ENCODE results near the gene CHCHD3.

Gene CHCHD3

DNA sequence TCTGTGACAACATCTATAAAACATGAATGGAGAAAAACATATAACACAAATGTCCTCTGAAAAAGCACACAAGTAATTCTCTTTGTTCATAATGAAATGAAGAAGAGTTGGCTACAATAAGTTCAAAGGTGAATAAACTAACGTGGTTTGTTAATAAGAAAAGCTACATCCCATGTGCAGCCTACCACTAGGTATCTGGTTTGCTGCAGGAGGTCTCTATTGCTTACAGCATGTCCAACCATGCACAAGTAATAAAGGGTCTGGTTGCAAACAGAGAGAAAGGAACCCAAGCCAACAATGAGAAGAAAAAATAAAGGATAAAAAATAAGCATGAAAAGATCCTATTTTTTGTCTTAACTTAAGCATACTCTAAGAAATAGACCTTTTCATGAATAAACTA is 139.2 kb downstream of the CHCHD3 start:
- H3K9ac ChIP-seq (ENCODE audit: low read depth, low read length, poor library complexity, severe bottlenecking) = no peak overlapping the region
- TF ChIP-seq EZH2phosphoT487 (IDR thresholded peaks at IDR 0.05; ENCODE audit: borderline replicate concordance) (no peak), CTCF (conservative IDR thresholded peaks at IDR 0.05; ENCODE audit: low read length) (no peak)
- peaks cover 4% of the 10 kb centered on the region; the same call in 1 of the 2 replicates for H3K36me3 ChIP-seq (ENCODE audit: insufficient read depth, low read length)
- H3K79me2 ChIP-seq (ENCODE audit: insufficient read depth, low read length) = no peaks in the 10 kb centered on the region
- no peaks in the 10 kb centered on the region for H3F3A ChIP-seq (ENCODE audit: low read depth)
- peaks cover 5% of the 10 kb centered on the region for H4K20me1 ChIP-seq (ENCODE audit: insufficient read depth, low read length, poor library complexity, severe bottlenecking)
- no peak overlapping the region for H3K4me2 ChIP-seq (ENCODE audit: low read depth, low read length, poor library complexity, severe bottlenecking)
- H3K9me2 ChIP-seq (replicated peaks; ENCODE audit: low read depth, low read length) = no peaks in the 10 kb centered on the region
- H3K27me3 ChIP-seq (ENCODE audit: insufficient read depth, low read length, poor library complexity, severe bottlenecking) = no peaks in the 10 kb centered on the region
- peaks cover 15% of the 10 kb centered on the region for H3K4me1 ChIP-seq (ENCODE audit: insufficient read depth, low read length, poor library complexity, severe bottlenecking)
- H2AFZ ChIP-seq (ENCODE audit: low read length) = no peak overlapping the region
- no peak overlapping the region for H3K4me3 ChIP-seq (ENCODE audit: low read length, poor library complexity, severe bottlenecking)
- no peaks in the 10 kb centered on the region for H3K9me3 ChIP-seq (ENCODE audit: insufficient read depth, low read depth, low read length)

DNA sequence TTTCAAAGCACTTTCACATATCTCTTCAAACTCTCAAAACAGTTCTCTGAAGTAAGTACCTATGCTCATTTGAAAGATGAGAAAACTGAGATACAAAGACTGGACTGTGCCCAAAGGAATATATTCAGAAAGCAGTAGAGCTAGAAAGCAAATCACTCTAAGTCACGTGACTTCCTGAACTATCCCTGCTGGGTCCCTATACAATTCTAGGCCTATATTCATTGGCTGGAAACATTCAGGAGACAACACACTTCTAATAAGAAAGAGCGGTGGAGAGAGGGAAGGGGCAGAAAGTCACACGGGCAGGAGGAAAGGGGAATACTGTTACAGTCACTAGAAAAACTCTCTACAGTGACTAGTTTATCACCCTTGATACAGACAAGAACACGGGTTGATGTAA is 140.0 kb downstream of the CHCHD3 start:
- Histone ChIP-seq H3K36me3 (ENCODE audit: insufficient read depth, low read length) (peaks cover 4% of the 10 kb centered on the region; the same call in 1 of the 2 replicates), H3K4me3 (ENCODE audit: low read length, poor library complexity, severe bottlenecking) (no peak overlapping the region), H3K4me1 (ENCODE audit: insufficient read depth, low read length, poor library complexity, severe bottlenecking) (peaks cover 10% of the 10 kb centered on the region), H3K79me2 (ENCODE audit: insufficient read depth, low read length) (no peaks in the 10 kb centered on the region), H3K9me2 (replicated peaks; ENCODE audit: low read depth, low read length) (no peaks in the 10 kb centered on the region), H3K9ac (ENCODE audit: low read depth, low read length, poor library complexity, severe bottlenecking) (no peak overlapping the region), H3K27me3 (ENCODE audit: insufficient read depth, low read length, poor library complexity, severe bottlenecking) (no peaks in the 10 kb centered on the region), H2AFZ (ENCODE audit: low read length) (no peak overlapping the region), H3K9me3 (ENCODE audit: insufficient read depth, low read depth, low read length) (no peaks in the 10 kb centered on the region), H3F3A (ENCODE audit: low read depth) (no peaks in the 10 kb centered on the region), H4K20me1 (ENCODE audit: insufficient read depth, low read length, poor library complexity, severe bottlenecking) (peaks cover under 1% of the 10 kb centered on the region), H3K4me2 (ENCODE audit: low read depth, low read length, poor library complexity, severe bottlenecking) (no peak overlapping the region)
- TF ChIP-seq CTCF (conservative IDR thresholded peaks at IDR 0.05; ENCODE audit: low read length) (no peak), EZH2phosphoT487 (IDR thresholded peaks at IDR 0.05; ENCODE audit: borderline replicate concordance) (no peak)

- no peaks in the 10 kb centered on the region for H3K79me2 ChIP-seq (ENCODE audit: insufficient read depth, low read length)
- no peaks in the 10 kb centered on the region for H3K27me3 ChIP-seq (ENCODE audit: insufficient read depth, low read length, poor library complexity, severe bottlenecking)
- peaks cover 10% of the 10 kb centered on the region for H3K4me1 ChIP-seq (ENCODE audit: insufficient read depth, low read length, poor library complexity, severe bottlenecking)
- H3K9me2 ChIP-seq (replicated peaks; ENCODE audit: low read depth, low read length) = no peaks in the 10 kb centered on the region
- H4K20me1 ChIP-seq (ENCODE audit: insufficient read depth, low read length, poor library complexity, severe bottlenecking) = no peaks in the 10 kb centered on the region
- no peak overlapping the region for H3K9ac ChIP-seq (ENCODE audit: low read depth, low read length, poor library complexity, severe bottlenecking)
- no peaks in the 10 kb centered on the region for H3F3A ChIP-seq (ENCODE audit: low read depth)
- no peak overlapping the region for H3K4me3 ChIP-seq (ENCODE audit: low read length, poor library complexity, severe bottlenecking)
- no peak overlapping the region for H2AFZ ChIP-seq (ENCODE audit: low read length)
- H3K36me3 ChIP-seq (ENCODE audit: insufficient read depth, low read length) = peaks cover 4% of the 10 kb centered on the region; the same call in 1 of the 2 replicates
- H3K4me2 ChIP-seq (ENCODE audit: low read depth, low read length, poor library complexity, severe bottlenecking) = no peak overlapping the region
- TF ChIP-seq EZH2phosphoT487 (IDR thresholded peaks at IDR 0.05; ENCODE audit: borderline replicate concordance) (no peak), CTCF (conservative IDR thresholded peaks at IDR 0.05; ENCODE audit: low read length) (no peak)
- H3K9me3 ChIP-seq (ENCODE audit: insufficient read depth, low read depth, low read length) = no peaks in the 10 kb centered on the region
Measured at GRCh38 chr7:132941428-132941827, 140.5 kb downstream of the CHCHD3 start.
